PFSK-1 (cell line): ENCODE data around the gene MIEN1.

ENCODE experiments used
- FOXP2 ChIP-seq: optimal IDR thresholded peaks from 2 replicates; pipeline ENCODE3; 2011; ENCODE audit warnings: borderline replicate concordance, control low read depth, inconsistent platforms; ENCODE audit not compliant: insufficient read depth; ENCODE audit errors: extremely low read length, extremely low read depth
- POLR2AphosphoS5 ChIP-seq: IDR thresholded peaks from 2 replicates; pipeline ENCODE4 v1.6.1; 2012; ENCODE audit warnings: low read depth, mild to moderate bottlenecking, control low read depth, low read length, moderate library complexity
- REST ChIP-seq, 2 experiments: IDR thresholded peaks; 2 replicates each; pipeline versions ENCODE4 v1.6.1 to v1.8.0; 2011 to 2012; ENCODE audit warnings: low read depth in 2 of 2, low read length in 2 of 2, control low read depth in 1 of 2, inconsistent platforms in 1 of 2, mild to moderate bottlenecking in 1 of 2, moderate library complexity in 1 of 2; ENCODE audit not compliant: insufficient read depth in 1 of 2
- SIN3A ChIP-seq: IDR thresholded peaks from 2 replicates; pipeline ENCODE4 v1.6.1; 2012; ENCODE audit warnings: mild to moderate bottlenecking, low read length, moderate library complexity, borderline replicate concordance; ENCODE audit not compliant: insufficient read depth
- TAF1 ChIP-seq: IDR thresholded peaks from 2 replicates; pipeline ENCODE4 v1.6.1; 2012; ENCODE audit warnings: low read length, control low read depth, borderline replicate concordance; ENCODE audit not compliant: insufficient read depth

DNA sequence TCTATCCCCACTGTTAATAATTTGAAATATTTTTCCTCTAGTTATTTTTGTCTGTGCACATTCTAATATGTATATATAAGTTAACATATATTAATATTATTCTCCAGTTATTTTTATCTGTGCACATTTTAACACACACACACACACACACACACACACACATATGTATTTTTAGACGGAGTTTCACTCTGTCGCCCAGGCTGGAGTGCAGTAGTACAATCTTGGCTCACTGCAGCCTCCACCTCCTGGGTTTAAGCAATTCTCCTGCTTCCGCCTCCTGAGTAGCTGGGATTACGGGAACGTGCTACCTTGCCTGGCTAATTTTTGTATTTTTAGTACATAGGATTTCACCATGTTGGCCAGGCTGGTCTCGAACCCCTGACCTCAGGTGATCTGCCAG, 12.7 kb downstream of the MIEN1 start:
- no peak for TF ChIP-seq POLR2AphosphoS5
- no peak for TF ChIP-seq REST (IDR thresholded peaks at IDR 0.05; ENCODE audit: insufficient read depth in 1 of 2, low read depth in 2 of 2, low read length in 2 of 2)
- TF ChIP-seq TAF1 = no peak
- no peak for TF ChIP-seq SIN3A
- no peak for TF ChIP-seq FOXP2
